Activated naive CD4-positive, alpha-beta T cell (primary cell): Measurements from ENCODE around the gene PPP2R5C.
"Not testable (repeated sequence)": the region's sequence is repeated elsewhere in the genome, so short reads cannot be mapped to it uniquely, and the experiment has no call there.

Experiments
- DNase-seq, 4 experiments: peaks; one replicate each; lab custom pipeline; 2025; lab: John Stamatoyannopoulos, UW

The PPP2R5C gene

GRCh38 chr14:101781240-101782061, 19.9 kb downstream of the PPP2R5C start:
- DNase-seq: peak in 1 of 4 experiments; percentile 9

DNA sequence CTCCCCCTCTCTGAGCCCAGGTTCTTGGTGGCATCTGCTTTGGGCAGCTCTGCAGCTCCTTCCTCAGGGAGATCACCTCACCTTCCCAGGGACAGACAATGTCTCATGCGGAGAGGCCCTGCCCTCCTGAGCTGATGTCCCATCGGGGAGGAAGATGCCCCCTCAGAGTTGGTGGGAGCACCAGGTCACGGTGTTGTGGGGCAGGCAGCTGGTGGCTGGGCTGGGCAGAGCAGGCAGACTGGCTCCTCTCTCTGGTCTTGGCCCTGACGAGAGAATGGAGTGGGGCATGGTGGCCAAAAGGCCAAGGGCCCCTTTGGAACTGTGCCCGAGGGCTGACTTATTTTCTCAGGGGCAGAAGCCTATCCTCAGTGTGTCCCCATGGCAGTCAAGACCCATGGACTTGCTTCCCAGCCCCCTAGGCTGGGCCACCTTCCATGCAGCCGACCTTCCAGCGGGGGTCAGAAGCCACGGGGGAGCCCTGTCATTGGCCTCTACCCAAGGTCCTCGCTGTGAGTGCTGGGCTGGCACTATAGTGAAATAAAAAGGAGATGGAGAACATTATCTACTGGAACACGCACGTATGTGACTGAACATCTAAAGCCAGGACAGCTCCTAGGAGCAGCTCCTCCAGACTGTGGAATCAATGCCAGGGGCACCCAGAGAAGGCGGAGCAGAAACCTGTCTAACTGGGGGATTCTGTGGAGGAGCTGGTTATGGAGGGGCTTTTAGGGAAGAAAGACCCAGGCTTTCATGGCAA, 21.9 kb downstream of the PPP2R5C start:
- no peak for DNase-seq

- no peak for DNase-seq
Measured at GRCh38 chr14:101784631-101785030, 23.1 kb downstream of the PPP2R5C start.

DNA sequence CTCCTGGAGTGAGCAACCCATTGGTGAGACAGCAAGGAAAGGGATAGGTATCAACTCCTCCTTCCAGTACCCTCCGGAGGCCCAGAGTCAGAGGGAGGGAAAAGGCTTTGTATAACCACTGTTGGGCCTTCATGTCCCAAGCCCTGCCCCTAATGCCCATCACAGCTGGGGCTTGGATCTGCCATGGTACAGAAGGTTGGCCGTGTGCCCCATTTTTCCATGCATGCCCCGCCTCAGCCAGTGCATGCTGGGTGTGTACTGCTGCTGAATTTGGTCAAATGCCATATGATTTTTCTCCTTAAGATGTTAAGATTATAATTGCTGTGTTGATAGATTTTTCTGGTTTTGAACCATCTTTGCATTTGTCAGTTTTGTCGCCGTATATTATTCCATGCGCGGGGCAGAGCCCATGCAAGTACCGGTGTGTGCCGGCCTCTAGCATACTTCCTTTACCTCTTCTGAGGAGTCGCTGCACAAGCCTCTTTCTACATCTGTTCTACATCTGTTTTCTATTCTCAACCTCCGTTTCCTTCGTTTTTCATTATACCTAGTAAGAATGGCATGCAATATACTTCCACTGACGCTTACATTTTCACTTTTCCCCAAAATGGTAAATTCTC, 26.6 kb downstream of the PPP2R5C start:
- DNase-seq: no peak

- no peak for DNase-seq
Measured at GRCh38 chr14:101789222-101789621, 27.7 kb downstream of the PPP2R5C start.

- no peak for DNase-seq
Measured at GRCh38 chr14:101790232-101790631, 28.7 kb downstream of the PPP2R5C start.

GRCh38 chr14:101791919-101792572, 30.5 kb downstream of the PPP2R5C start:
- DNase-seq: no peak

DNA sequence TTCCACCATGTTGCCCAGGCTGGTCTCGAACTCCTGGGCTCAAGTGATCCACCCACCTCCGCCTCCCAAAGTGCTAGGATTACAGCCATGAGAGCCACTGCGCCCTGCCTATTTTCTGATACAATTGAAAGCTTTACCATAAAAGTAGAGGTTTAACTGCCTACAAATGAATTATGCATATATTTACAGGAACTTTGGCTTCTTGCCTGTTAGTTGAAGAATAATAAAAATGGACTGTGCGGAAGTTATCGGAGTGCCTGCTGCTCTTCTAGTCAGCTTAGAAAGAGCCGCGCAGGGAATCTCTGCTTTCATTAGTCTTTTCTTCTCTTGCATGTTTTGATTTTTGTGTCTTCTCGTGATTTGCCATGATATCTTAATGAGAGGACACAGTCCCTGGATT, 34.5 kb downstream of the PPP2R5C start:
- DNase-seq: no peak

- DNase-seq: no peak
Measured at GRCh38 chr14:101796479-101796878, 35.0 kb downstream of the PPP2R5C start.

DNA sequence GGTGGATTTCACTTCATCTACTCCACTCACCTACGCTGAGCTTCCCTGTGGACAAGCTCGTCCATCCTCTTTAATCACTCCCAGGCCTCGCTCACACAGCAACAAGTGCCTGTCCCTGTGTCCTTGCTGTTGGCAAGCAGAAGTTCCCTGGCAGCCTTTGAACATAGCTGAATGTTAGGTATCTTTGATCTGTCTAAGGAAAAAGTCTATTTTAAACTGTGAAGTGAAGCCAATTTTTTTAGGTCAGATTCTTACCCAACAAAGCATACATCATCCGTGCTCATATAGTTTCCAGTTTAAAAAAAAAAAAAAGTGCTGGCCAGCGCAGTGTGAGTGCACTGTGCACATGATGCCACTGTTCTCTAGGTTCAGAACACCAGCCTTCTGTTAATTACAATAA, 36.3 kb downstream of the PPP2R5C start:
- DNase-seq: no peak

- not testable (repeated sequence) for DNase-seq
Measured at GRCh38 chr14:101804373-101804772, 42.9 kb downstream of the PPP2R5C start.

GRCh38 chr14:101806252-101806651, 44.7 kb downstream of the PPP2R5C start:
- not testable (repeated sequence) for DNase-seq

GRCh38 chr14:101808020-101808641, 46.6 kb downstream of the PPP2R5C start:
- DNase-seq: no peak

GRCh38 chr14:101808894-101809670, 47.6 kb downstream of the PPP2R5C start:
- no peak for DNase-seq

DNA sequence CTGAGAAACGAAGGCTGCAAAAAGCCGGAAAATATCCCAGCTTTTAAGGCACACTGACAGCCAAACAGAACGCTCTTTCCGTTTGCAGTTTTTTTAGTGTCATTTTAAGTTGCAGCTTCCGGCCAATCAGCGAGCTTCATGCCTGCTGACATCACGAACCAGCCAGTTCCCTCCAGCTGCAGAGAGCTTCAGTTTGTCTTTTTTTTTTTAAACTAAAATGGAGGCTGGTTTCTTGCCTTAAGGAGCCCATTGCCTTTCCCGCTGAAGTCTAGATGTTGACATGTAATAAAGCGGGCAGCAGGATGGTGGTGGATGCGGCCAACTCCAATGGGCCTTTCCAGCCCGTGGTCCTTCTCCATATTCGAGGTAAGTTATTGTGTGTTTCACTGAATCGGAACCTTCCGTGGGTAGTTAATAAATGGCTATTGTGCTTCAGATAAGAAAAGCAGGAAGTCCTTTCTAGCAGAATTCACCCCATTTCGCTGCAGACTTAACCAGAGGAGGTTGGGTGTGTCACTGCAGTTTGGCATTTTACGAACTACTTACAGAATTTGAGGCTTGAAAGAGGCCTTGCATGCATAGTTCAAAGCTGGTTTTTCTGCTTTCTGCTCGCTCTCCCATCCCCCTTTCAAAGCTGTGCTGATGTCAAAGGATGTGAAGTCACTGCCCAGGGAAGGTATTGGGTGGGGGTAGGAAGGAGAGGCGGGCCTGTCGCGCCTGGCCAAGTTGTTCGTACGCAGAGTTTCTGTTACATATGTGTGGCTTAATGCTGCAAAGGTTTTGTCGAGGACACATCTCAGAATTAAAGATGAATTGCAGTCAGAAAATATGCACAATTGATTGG, 48.4 kb downstream of the PPP2R5C start:
- peak; percentile 27 to 66 (median 47) for DNase-seq

DNA sequence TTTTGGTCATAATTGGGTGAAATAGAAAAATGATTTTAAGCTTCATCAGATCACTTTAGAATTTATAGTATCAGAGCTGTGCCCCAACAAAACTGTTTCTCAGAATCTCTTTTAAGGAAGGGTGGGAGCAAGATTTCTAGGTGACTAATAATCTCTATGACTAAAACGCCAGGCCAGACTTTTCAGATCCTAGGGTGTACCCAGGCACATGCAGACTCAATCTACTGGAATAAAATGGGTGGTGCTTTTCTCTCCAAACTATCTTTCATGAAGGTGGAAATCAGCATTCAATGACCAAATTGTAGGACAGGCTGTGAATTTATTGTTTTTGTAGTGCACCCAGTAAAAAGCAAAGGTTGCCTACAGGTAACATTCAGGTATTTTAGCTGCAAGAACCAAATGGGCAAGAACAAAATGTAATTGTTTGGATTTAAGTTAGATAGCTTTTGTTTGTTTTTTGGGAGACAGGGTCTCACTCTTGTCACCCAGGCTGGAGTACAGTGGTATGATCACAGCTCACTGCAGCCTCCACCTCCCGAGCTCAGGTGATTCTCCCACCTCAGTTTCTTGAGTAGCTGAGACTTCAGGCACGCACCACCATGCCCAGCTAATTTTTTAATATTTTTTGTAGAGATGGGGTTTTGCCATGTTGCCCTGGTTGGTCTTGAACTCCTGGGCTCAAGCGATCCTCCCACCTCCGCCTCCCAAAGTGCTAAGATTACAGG, 49.5 kb downstream of the PPP2R5C start:
- DNase-seq: no peak

GRCh38 chr14:101812071-101812470, 50.6 kb downstream of the PPP2R5C start:
- DNase-seq: no peak

DNA sequence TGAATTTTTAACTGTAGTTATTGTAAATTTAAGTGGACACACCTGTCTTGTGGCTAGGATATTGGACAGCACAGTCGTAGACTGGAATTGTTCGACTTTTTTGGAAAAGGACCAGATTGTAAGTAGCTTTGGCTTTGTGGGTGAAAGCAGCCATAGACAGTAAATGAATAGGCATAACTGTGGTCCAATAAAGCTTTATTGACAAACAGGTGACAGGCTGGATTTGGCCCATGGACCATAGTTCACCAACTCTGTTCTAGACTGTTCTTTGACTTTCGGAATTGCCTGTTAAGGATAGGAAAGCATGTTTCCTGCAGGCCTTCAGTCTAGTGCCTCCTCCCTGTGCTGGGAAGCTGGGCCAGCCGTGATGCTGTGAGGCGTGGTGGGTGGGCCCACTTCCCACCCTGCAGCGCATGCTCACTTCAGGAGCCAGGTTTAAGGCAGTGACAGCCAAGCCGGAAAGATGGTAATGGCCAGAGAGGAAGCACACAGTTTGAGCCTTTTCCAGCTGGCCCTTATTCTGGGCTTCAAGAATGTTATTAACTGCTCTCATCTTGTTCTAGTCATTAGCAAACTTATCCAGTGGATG, 51.8 kb downstream of the PPP2R5C start:
- no peak for DNase-seq

DNA sequence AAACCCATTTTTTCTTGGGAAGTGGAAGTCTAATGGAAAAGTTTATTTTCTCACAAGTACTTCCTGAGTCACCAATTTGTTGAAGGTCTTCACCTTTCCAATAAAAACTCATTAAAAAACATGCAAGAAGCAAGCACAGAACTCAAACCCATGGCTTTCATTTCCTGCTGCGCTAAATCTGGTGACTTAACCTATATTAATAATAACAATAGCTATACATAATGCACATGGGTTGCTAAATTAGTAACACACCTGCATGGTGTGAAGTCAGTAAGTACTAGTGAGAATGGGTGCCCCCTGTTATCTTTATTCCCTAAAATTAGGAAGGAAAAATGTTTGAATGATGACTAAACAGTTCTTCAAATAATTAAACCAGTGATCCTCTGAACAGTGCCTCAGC, 52.3 kb downstream of the PPP2R5C start:
- no peak for DNase-seq
